Nucleus accumbens (tissue), 56 donors: ENCODE data around the gene INSR.
"Not testable (repeated sequence)": the region's sequence is repeated elsewhere in the genome, so short reads cannot be mapped to it uniquely, and the experiment has no call there.

Source experiments
- DNase-seq, 56 donors: peaks; one replicate each; lab custom pipeline; 2025; lab: John Stamatoyannopoulos, UW

Gene INSR

GRCh38 chr19:7258840-7259395 is 35.3 kb downstream of the INSR start:
- no peak for DNase-seq

GRCh38 chr19:7258041-7258839 is 36.0 kb downstream of the INSR start:
- DNase-seq = no peak

GRCh38 chr19:7257148-7258040 is 36.8 kb downstream of the INSR start:
- peak in 23 of 56 donors; percentile 1 to 71 (median 15) for DNase-seq

GRCh38 chr19:7255631-7256030 is 38.6 kb downstream of the INSR start:
- DNase-seq = no peak

- DNase-seq = no peak
Measured at GRCh38 chr19:7255119-7255518, 39.1 kb downstream of the INSR start.

GRCh38 chr19:7254590-7254989 is 39.6 kb downstream of the INSR start:
- DNase-seq = no peak

GRCh38 chr19:7252364-7252763 is 41.9 kb downstream of the INSR start:
- DNase-seq = no peak

GRCh38 chr19:7251494-7251893 is 42.7 kb downstream of the INSR start:
- DNase-seq = no peak

- DNase-seq = no peak
Measured at GRCh38 chr19:7250951-7251350, 43.3 kb downstream of the INSR start.

- no peak for DNase-seq
Measured at GRCh38 chr19:7250057-7250596, 44.1 kb downstream of the INSR start.

- no peak for DNase-seq
Measured at GRCh38 chr19:7247155-7247554, 47.1 kb downstream of the INSR start.

- no peak for DNase-seq
Measured at GRCh38 chr19:7246601-7247000, 47.6 kb downstream of the INSR start.

GRCh38 chr19:7242601-7243258 is 51.5 kb downstream of the INSR start:
- DNase-seq = peak in 1 of 56 donors; percentile 5

- no peak for DNase-seq
Measured at GRCh38 chr19:7238051-7238450, 56.2 kb downstream of the INSR start.

GRCh38 chr19:7236153-7236552 is 58.1 kb downstream of the INSR start:
- DNase-seq = no peak

GRCh38 chr19:7230826-7231225 is 63.4 kb downstream of the INSR start:
- peak in 43 of 56 donors; percentile 1 to 61 (median 22) for DNase-seq

- DNase-seq = no peak
Measured at GRCh38 chr19:7229735-7230134, 64.5 kb downstream of the INSR start.

- no peak for DNase-seq
Measured at GRCh38 chr19:7228935-7229541, 65.2 kb downstream of the INSR start.

GRCh38 chr19:7227735-7228134 is 66.5 kb downstream of the INSR start:
- no peak for DNase-seq

GRCh38 chr19:7227149-7227548 is 67.1 kb downstream of the INSR start:
- not testable (repeated sequence) for DNase-seq
